Measurements from ENCODE around the gene TECR. TPM values are rescaled to one million over a fixed set of nuclear protein-coding genes. Genes with fewer than 3 reads are reported as not detected.

Gene TECR
- total and polyA plus RNA-seq, 7 experiments from 2014 or later: 123 to 325 (median 207) TPM

DNA sequence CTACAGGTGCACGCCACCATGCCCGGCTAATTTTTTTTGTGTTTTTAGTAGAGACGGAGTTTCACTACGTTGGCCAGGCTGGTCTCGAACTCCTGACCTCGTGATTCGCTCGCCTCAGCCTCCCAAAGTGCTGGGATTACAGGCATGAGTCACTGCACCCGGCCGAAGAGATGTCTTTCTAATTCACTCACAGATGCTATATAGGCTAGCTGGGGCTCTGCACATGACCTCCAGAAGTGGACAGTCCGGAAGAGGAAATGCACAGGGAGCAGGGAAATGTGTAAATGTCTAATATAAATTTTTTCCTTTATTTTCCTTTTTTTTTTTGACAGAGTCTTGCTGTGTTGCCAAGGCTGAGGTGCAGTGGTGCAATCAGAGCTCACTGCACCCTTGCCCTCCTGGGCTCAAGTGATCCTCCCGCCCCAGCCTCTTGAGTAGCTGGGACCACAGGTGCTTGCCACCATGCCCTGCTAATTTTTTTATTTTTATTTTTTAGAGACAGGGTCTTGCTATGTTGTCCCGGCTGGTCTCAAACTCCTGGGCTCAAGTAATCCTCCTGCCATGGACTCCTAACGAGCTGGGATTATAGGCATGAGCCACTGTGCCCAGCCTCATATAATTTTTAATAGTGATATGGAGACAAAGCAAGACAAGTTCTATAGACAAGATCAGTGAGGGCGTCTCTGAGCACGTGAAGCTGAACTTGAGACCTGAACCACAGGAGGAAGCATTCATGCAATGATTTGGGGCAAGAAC is 41.8 kb upstream of the TECR start:
- H3K27me3 ChIP-seq (ENCODE audit: control insufficient read depth in 2 of 2, insufficient read depth in 2 of 2, low read length in 2 of 2): no peaks in the 10 kb centered on the region
- ChIA-PET POLR2A (interaction anchor here (1.5 to 3.2 kb wide), 2 partner anchors 19 to 33 kb away, joined by 5 to 10 read pairs; no protein-coding TSS in a partner anchor), CTCF (interaction anchor here (0.6 to 2.3 kb wide), 6 partner anchors 9 to 1346 kb away, joined by 3 to 11 read pairs (median 4); partner anchors contain the start of gene ASF1B)
- Mint-ChIP-seq H3K27ac (peak overlapping the region in 1 of 9 donors; percentile 48), H3K4me3 (no peak overlapping the region), H3K27me3 (no peaks in the 10 kb centered on the region), H3K9me3 (no peaks in the 10 kb centered on the region), H3K4me1 (peaks cover 5 to 12% (median 11%) of the 10 kb centered on the region in 7 donors), H3K36me3 (peaks cover 0 to 19% (median 14%) of the 10 kb centered on the region in 5 donors)
- H3K4me3 ChIP-seq (ENCODE audit: low read length): no peak overlapping the region
- no peak overlapping the region for H3K27ac ChIP-seq (ENCODE audit: low read depth, low read length)
- no peak for ATAC-seq
- DNase-seq: no peak
- no peaks in the 10 kb centered on the region for H3K9me3 ChIP-seq (ENCODE audit: control insufficient read depth in 2 of 3, low read length in 3 of 3)
- peaks cover 0 to 9% of the 10 kb centered on the region in 2 donors for H3K4me1 ChIP-seq (ENCODE audit: control insufficient read depth in 2 of 2, insufficient read depth in 2 of 2, low read length in 2 of 2)
- intact Hi-C loops (cut with micrococcal nuclease): loop anchor here (2.0 to 10.0 kb wide), 5 partner anchors 55 to 605 kb away; partner anchors contain the start of genes ADGRL1 (in 1 of the 2) and PKN1 (in 1 of the 2)
- peaks cover 0 to 14% (median 3%) of the 10 kb centered on the region in 3 experiments for H3K36me3 ChIP-seq (ENCODE audit: control insufficient read depth in 2 of 3, insufficient read depth in 3 of 3, low read length in 3 of 3)

DNA sequence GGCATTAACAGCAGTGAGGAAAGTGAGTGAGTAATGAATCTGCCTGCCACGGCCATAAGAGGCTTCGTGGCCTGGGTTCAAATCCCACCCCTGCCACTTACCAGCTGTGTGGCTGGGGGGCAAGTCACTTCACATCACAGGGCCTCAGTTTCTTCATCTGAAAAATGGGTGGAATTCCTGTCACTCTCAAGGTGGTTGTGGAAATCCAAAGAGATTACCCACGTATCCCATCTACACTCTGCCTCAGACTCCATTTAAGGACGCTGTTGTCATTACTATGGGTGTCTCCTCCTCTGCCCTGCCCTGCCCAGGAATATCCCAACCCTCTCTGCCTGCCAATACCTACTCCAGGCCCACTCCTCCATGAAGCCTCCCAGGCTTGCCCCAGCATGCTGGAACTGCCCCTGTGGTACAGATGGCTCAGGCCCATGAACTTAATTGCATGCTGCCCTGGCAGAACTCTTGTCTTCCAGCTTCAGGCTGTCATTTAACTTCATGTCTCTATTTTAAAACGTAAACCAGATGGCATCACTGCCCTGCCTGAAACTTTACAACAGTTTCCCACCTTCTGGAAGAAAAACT is 36.5 kb upstream of the TECR start:
- Histone ChIP-seq H3K36me3 (ENCODE audit: control insufficient read depth in 2 of 3, insufficient read depth in 3 of 3, low read length in 3 of 3) (peaks cover 0 to 10% (median 3%) of the 10 kb centered on the region in 3 experiments), H3K4me3 (ENCODE audit: low read length) (no peak overlapping the region), H3K27ac (ENCODE audit: low read depth, low read length) (no peak overlapping the region), H3K9me3 (ENCODE audit: control insufficient read depth in 2 of 3, low read length in 3 of 3) (no peaks in the 10 kb centered on the region), H3K27me3 (ENCODE audit: control insufficient read depth in 2 of 2, insufficient read depth in 2 of 2, low read length in 2 of 2) (no peaks in the 10 kb centered on the region), H3K4me1 (ENCODE audit: control insufficient read depth in 2 of 2, insufficient read depth in 2 of 2, low read length in 2 of 2) (peaks cover 12 to 14% of the 10 kb centered on the region in 2 donors)
- POLR2A ChIA-PET: interaction anchor here (1.1 to 34.0 kb wide), 2 partner anchors 39 to 59 kb away, joined by 3 to 1101 read pairs; partner anchors contain the start of genes DNAJB1 and TECR
- intact Hi-C loops (cut with micrococcal nuclease): no loop called here
- Mint-ChIP-seq H3K9me3 (no peaks in the 10 kb centered on the region), H3K4me1 (peaks cover 5 to 35% (median 28%) of the 10 kb centered on the region in 7 donors), H3K36me3 (peaks cover 0 to 23% (median 19%) of the 10 kb centered on the region in 5 donors), H3K27ac (peak overlapping the region in 8 of 9 donors; percentile 15 to 80 (median 64)), H3K27me3 (no peaks in the 10 kb centered on the region), H3K4me3 (no peak overlapping the region)
- ATAC-seq: no peak
- no peak for DNase-seq
- CTCF ChIA-PET: interaction anchor here (0.7 kb wide), 2 partner anchors 68 to 325 kb away, joined by 3 to 7 read pairs; no protein-coding TSS in a partner anchor

DNA sequence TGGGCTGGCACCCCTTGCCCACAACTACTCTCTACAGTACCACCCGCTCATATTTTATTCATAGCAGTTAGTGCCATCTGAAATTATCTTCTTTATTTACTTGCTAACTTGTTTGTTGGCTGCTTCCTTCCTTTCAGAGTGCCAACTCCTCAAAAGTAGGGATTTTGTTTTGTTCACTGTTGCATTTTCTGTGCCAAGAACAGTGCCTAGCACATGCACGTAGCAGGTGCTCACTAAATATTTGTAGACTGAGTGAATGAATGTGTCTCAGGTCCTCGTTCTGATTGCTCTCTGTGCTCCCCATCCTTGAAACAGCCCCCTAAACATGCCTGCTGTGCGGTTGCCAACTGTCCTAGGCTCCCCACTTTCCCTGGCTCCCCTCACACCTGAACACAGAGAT is 35.0 kb upstream of the TECR start:
- Histone ChIP-seq H3K9me3 (ENCODE audit: control insufficient read depth in 2 of 3, low read length in 3 of 3) (no peaks in the 10 kb centered on the region), H3K36me3 (ENCODE audit: control insufficient read depth in 2 of 3, insufficient read depth in 3 of 3, low read length in 3 of 3) (peaks cover 0 to 10% (median 0%) of the 10 kb centered on the region in 3 experiments), H3K4me1 (ENCODE audit: control insufficient read depth in 2 of 2, insufficient read depth in 2 of 2, low read length in 2 of 2) (peaks cover 12 to 14% of the 10 kb centered on the region in 2 donors), H3K4me3 (ENCODE audit: low read length) (no peak overlapping the region), H3K27ac (ENCODE audit: low read depth, low read length) (peak overlapping the region; percentile 53), H3K27me3 (ENCODE audit: control insufficient read depth in 2 of 2, insufficient read depth in 2 of 2, low read length in 2 of 2) (no peaks in the 10 kb centered on the region)
- Mint-ChIP-seq H3K4me3 (peak overlapping the region; percentile 74 to 91 (median 88)), H3K4me1 (peaks cover 5 to 35% (median 28%) of the 10 kb centered on the region in 7 donors), H3K27ac (peak overlapping the region; percentile 25 to 93 (median 82)), H3K9me3 (no peaks in the 10 kb centered on the region), H3K27me3 (no peaks in the 10 kb centered on the region), H3K36me3 (peaks cover 0 to 16% (median 15%) of the 10 kb centered on the region in 5 donors)
- DNase-seq: no peak
- ChIA-PET POLR2A (interaction anchor here (4.0 to 34.0 kb wide), 2 partner anchors 11 to 37 kb away, joined by 58 to 1101 read pairs; partner anchors contain the start of genes DNAJB1 and TECR), CTCF (interaction anchor here (3.2 kb wide), 1 partner anchor 13 kb away, joined by 16 read pairs; no protein-coding TSS in a partner anchor)
- no peak for ATAC-seq
- intact Hi-C loops (cut with micrococcal nuclease): no loop called here

DNA sequence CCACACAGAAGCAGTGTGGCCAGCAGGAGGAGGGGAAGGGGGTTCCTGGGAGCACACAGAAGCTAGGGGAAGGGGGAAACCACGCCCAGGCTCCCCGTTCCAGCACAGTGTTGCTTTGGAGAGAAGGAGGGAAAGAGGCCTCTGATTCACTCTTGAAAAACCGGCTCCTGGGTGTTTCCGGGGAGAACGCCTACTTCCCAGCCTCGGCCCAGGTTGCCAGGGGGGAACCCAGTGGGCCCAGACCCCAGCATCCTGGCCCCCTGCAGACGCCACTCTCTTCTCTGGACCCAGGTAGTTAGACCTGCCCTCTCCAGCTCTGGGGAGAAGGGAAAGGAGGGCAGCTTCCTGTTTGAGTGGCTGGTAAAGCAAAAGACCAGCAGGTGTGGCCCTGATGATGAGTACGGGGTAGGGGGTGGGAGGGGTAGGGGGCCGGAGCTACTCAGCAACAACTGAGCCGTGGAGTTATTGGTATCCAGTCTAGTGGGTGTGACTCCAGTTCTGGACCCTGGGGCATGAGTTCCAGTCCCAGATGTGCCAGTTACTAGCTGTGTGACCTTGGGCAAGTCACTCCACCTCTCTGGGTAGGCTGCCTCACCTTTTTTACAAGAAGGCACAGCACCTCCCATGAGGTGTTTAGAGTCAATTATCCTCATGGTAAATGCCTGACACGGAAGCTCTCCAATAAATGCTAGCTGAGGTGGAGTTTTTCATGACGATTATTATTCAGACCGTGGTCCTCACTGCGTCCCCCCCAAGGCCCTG is 34.3 kb upstream of the TECR start:
- no peaks in the 10 kb centered on the region for H3K9me3 ChIP-seq (ENCODE audit: control insufficient read depth in 2 of 3, low read length in 3 of 3)
- no peak for ATAC-seq
- H3K27me3 Mint-ChIP-seq: no peaks in the 10 kb centered on the region
- H3K9me3 Mint-ChIP-seq: no peaks in the 10 kb centered on the region
- peak overlapping the region; percentile 74 to 91 (median 88) for H3K4me3 Mint-ChIP-seq
- H3K27ac Mint-ChIP-seq: peak overlapping the region; percentile 76 to 93 (median 84)
- DNase-seq: no peak
- H3K27ac ChIP-seq (ENCODE audit: low read depth, low read length): peak overlapping the region; percentile 80
- no peaks in the 10 kb centered on the region for H3K27me3 ChIP-seq (ENCODE audit: control insufficient read depth in 2 of 2, insufficient read depth in 2 of 2, low read length in 2 of 2)
- peaks cover 0 to 5% (median 0%) of the 10 kb centered on the region in 3 experiments for H3K36me3 ChIP-seq (ENCODE audit: control insufficient read depth in 2 of 3, insufficient read depth in 3 of 3, low read length in 3 of 3)
- ChIA-PET POLR2A (interaction anchor here (0.6 to 34.0 kb wide), 13 partner anchors 11 to 194 kb away, joined by 3 to 1101 read pairs (median 3); partner anchors contain the start of genes ADGRE5, DNAJB1 and TECR), CTCF (interaction anchor here (0.5 to 3.2 kb wide), 6 partner anchors 8 to 382 kb away, joined by 3 to 16 read pairs (median 4); no protein-coding TSS in a partner anchor)
- peaks cover 12 to 14% of the 10 kb centered on the region in 2 donors for H3K4me1 ChIP-seq (ENCODE audit: control insufficient read depth in 2 of 2, insufficient read depth in 2 of 2, low read length in 2 of 2)
- peaks cover 5 to 35% (median 28%) of the 10 kb centered on the region in 7 donors for H3K4me1 Mint-ChIP-seq
- intact Hi-C loops (cut with micrococcal nuclease): no loop called here
- peak overlapping the region; percentile 60 for H3K4me3 ChIP-seq (ENCODE audit: low read length)
- peaks cover 0 to 12% (median 10%) of the 10 kb centered on the region in 5 donors for H3K36me3 Mint-ChIP-seq

DNA sequence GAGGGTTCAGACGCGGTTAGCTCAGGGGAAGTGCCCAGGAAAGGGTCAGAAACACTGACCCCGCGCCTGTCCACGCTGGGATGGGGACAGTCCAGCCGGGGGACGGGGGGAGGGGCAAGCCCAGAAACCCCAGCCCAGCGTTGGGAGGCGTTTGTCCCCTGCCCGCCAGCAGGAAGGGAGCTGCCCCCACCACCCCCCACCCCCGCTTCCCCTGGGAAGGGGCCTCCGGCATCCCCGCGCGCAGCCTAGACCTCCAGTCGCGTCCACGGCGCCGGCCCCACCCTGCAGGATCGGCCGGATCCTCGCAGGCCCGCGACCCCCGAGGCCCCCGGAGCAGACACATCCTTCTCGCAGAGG is 33.7 kb upstream of the TECR start:
- H3K4me1 Mint-ChIP-seq: peaks cover 5 to 35% (median 28%) of the 10 kb centered on the region in 7 donors
- H3K27me3 ChIP-seq (ENCODE audit: control insufficient read depth in 2 of 2, insufficient read depth in 2 of 2, low read length in 2 of 2): no peaks in the 10 kb centered on the region
- H3K36me3 Mint-ChIP-seq: peaks cover 0 to 12% (median 10%) of the 10 kb centered on the region in 5 donors
- H3K4me1 ChIP-seq (ENCODE audit: control insufficient read depth in 2 of 2, insufficient read depth in 2 of 2, low read length in 2 of 2): peaks cover 12 to 14% of the 10 kb centered on the region in 2 donors
- peaks cover 0 to 4% (median 0%) of the 10 kb centered on the region in 3 experiments for H3K36me3 ChIP-seq (ENCODE audit: control insufficient read depth in 2 of 3, insufficient read depth in 3 of 3, low read length in 3 of 3)
- H3K4me3 Mint-ChIP-seq: peak overlapping the region; percentile 74 to 91 (median 88)
- POLR2A ChIA-PET: interaction anchor here (0.6 to 34.0 kb wide), 14 partner anchors 10 to 415 kb away, joined by 3 to 1101 read pairs (median 3); partner anchors contain the start of genes ADGRE5, DNAJB1 and TECR
- no peak for ATAC-seq
- H3K27me3 Mint-ChIP-seq: no peaks in the 10 kb centered on the region
- peak overlapping the region; percentile 60 for H3K4me3 ChIP-seq (ENCODE audit: low read length)
- intact Hi-C loops (cut with micrococcal nuclease): loop anchor here (1.0 kb wide), 2 partner anchors 10 to 23 kb away; partner anchors contain the start of gene DNAJB1 (in 2 of the 2)
- H3K9me3 Mint-ChIP-seq: no peaks in the 10 kb centered on the region
- no peaks in the 10 kb centered on the region for H3K9me3 ChIP-seq (ENCODE audit: control insufficient read depth in 2 of 3, low read length in 3 of 3)
- DNase-seq: no peak
- CTCF ChIA-PET: interaction anchor here (0.5 to 3.2 kb wide), 7 partner anchors 8 to 383 kb away, joined by 3 to 16 read pairs (median 5); no protein-coding TSS in a partner anchor
- H3K27ac ChIP-seq (ENCODE audit: low read depth, low read length): peak overlapping the region; percentile 80
- peak overlapping the region; percentile 76 to 93 (median 84) for H3K27ac Mint-ChIP-seq

Data from naive thymus-derived CD4-positive, alpha-beta T cell (primary cell).